HG03521 (cell line): ENCODE results near the gene MIAT.

Experiments
- ATAC-seq: cut with Tn5 transposase; IDR thresholded peaks from one replicate; pipeline ENCODE4 v1.9.1; 2021; ENCODE audit warnings: mild to moderate bottlenecking, moderate library complexity; ENCODE audit not compliant: unreplicated experiment

MIAT gene

DNA sequence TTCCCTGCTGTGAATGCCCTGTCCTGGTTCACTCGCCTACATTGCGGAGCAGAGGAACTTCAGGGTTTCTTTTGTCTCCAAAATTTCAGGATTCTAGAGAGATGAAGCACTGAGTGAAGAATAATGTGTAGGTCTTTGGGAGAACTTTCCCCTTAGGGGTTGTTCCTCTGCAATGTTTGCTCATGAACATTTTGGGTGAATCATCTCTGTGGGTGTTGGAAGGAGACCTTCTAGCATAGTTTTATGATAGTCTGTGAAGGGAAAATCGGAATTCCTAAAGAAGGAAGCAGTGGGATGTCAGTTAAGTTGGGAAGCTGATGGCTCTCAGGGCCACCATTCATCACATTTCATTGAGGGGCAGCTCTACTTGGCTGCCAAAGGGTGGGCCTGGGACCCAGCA lies 64.8 kb downstream of the MIAT start:
- no peak for ATAC-seq

DNA sequence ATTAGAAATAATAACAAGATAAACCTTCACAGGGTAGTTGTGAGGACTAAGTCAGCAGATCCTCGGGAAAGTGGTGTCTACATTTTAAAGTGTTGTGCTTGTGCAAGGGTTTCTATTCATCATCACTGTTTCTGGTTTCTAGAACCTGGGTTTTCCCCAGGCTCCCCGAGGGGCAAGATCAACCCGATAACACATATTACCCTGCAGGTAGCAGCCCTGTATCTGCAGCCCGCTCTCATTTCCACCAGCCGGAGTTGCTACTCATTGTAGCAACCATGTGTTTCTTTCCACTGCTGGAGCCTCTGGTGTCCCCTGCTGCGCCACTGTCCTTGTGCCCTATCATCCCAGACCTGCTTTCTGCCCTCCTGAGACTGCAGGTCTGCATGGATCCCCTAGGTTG lies 67.0 kb downstream of the MIAT start:
- ATAC-seq, result no peak

GRCh38 chr22:26725012-26725676 lies 67.8 kb downstream of the MIAT start:
- ATAC-seq, result no peak
